WTC11 (cell line): ENCODE data around the gene COL20A1.

ENCODE experiments used
- ARID4B ChIP-seq: sonication (generic); formaldehyde crosslinking; IDR thresholded peaks from 2 replicates; pipeline ENCODE4 v1.8.0; 2023; ENCODE audit warnings: missing genetic modification reagents, mild to moderate bottlenecking, borderline replicate concordance
- ATF3 ChIP-seq: sonication (generic); formaldehyde crosslinking; conservative IDR thresholded peaks from 2 replicates; pipeline ENCODE4 v1.8.1; 2022; ENCODE audit warnings: mild to moderate bottlenecking, missing genetic modification reagents
- CREB1 ChIP-seq: sonication (generic); formaldehyde crosslinking; IDR thresholded peaks from 2 replicates; pipeline ENCODE4 v1.8.0; 2023; ENCODE audit warnings: mild to moderate bottlenecking, missing genetic modification reagents
- CTCF ChIP-seq: fragments of 200-600 bp; IDR thresholded peaks from 2 replicates; pipeline ENCODE4 v1.8.0; 2022; ENCODE audit warnings: antibody characterized with exemption
- E2F1 ChIP-seq: sonication (generic); formaldehyde crosslinking; IDR thresholded peaks from 2 replicates; pipeline ENCODE4 v1.8.0; 2022; ENCODE audit warnings: mild to moderate bottlenecking, missing genetic modification reagents
- JUN ChIP-seq: sonication (generic); formaldehyde crosslinking; IDR thresholded peaks from 2 replicates; pipeline ENCODE4 v1.8.0; 2023; ENCODE audit warnings: mild to moderate bottlenecking, missing genetic modification reagents
- MAX ChIP-seq: sonication (generic); formaldehyde crosslinking; IDR thresholded peaks from 2 replicates; pipeline ENCODE4 v1.8.0; 2022; ENCODE audit warnings: mild to moderate bottlenecking, missing genetic modification reagents
- MXD4 ChIP-seq: fragments of 250-450 bp; sonication (Bioruptor Pico); IDR thresholded peaks from 2 replicates; pipeline ENCODE4 v1.8.0; 2021; ENCODE audit warnings: mild to moderate bottlenecking, moderate library complexity, borderline replicate concordance
- NR2C2 ChIP-seq: sonication (generic); formaldehyde crosslinking; IDR thresholded peaks from 2 replicates; pipeline ENCODE4 v1.8.0; 2022; ENCODE audit warnings: mild to moderate bottlenecking, missing genetic modification reagents
- OVOL2 ChIP-seq: fragments of 250-450 bp; sonication (Bioruptor Pico); IDR thresholded peaks from 2 replicates; pipeline ENCODE4 v1.9.0; 2021; ENCODE audit warnings: mild to moderate bottlenecking, borderline replicate concordance
- SMAD4 ChIP-seq: sonication (generic); formaldehyde crosslinking; IDR thresholded peaks from 2 replicates; pipeline ENCODE4 v1.8.0; 2022; ENCODE audit warnings: mild to moderate bottlenecking, missing genetic modification reagents
- SP1 ChIP-seq: sonication (generic); formaldehyde crosslinking; conservative IDR thresholded peaks from 2 replicates; pipeline ENCODE4 v1.8.1; 2022; ENCODE audit warnings: missing genetic modification reagents
- USF2 ChIP-seq: sonication (generic); formaldehyde crosslinking; IDR thresholded peaks from 2 replicates; pipeline ENCODE4 v1.8.1; 2023; ENCODE audit warnings: mild to moderate bottlenecking, missing genetic modification reagents, moderate library complexity

GRCh38 chr20:63349516-63349895 is 56.5 kb downstream of the COL20A1 start:
- TF ChIP-seq MAX (CRISPR knock-in tag) = no peak
- TF ChIP-seq JUN (CRISPR knock-in tag) = no peak
- no peak for TF ChIP-seq CTCF
- TF ChIP-seq NR2C2 (CRISPR knock-in tag) = no peak
- TF ChIP-seq USF2 (CRISPR knock-in tag) = no peak
- no peak for TF ChIP-seq MXD4 (CRISPR knock-in tag)
- TF ChIP-seq ARID4B (CRISPR knock-in tag) = no peak
- TF ChIP-seq E2F1 (CRISPR knock-in tag) = no peak
- TF ChIP-seq ATF3 = no peak
- no peak for TF ChIP-seq SP1 (CRISPR knock-in tag)
- no peak for TF ChIP-seq CREB1 (CRISPR knock-in tag)
- no peak for TF ChIP-seq OVOL2 (CRISPR knock-in tag)
- TF ChIP-seq SMAD4 (CRISPR knock-in tag) = no peak
